PC-3 (cell line): ENCODE data around the gene SIGLECL1.

Experiments used
- CTCF ChIP-seq: fragments of 300-600 bp; sonication (generic); conservative IDR thresholded peaks from 2 replicates; pipeline ENCODE4 v1.5.1; 2017; ENCODE audit warnings: antibody characterized with exemption, low read depth, mild to moderate bottlenecking, low read length
- EZH2 ChIP-seq: fragments of 300-600 bp; sonication (generic); IDR thresholded peaks from one replicate; pipeline ENCODE4 v1.6.1; 2017; ENCODE audit warnings: antibody characterized with exemption, mild to moderate bottlenecking, low read length; ENCODE audit not compliant: unreplicated experiment

GRCh38 chr19:51316688-51317087, 65.8 kb downstream of the SIGLECL1 start:
- TF ChIP-seq CTCF (no peak), EZH2 (no peak)
